Measurements from ENCODE around the gene MAD1L1.

Gene MAD1L1

GRCh38 chr7:2130096-2130375, 102.7 kb downstream of the MAD1L1 start:
- no peak for DNase-seq

DNA sequence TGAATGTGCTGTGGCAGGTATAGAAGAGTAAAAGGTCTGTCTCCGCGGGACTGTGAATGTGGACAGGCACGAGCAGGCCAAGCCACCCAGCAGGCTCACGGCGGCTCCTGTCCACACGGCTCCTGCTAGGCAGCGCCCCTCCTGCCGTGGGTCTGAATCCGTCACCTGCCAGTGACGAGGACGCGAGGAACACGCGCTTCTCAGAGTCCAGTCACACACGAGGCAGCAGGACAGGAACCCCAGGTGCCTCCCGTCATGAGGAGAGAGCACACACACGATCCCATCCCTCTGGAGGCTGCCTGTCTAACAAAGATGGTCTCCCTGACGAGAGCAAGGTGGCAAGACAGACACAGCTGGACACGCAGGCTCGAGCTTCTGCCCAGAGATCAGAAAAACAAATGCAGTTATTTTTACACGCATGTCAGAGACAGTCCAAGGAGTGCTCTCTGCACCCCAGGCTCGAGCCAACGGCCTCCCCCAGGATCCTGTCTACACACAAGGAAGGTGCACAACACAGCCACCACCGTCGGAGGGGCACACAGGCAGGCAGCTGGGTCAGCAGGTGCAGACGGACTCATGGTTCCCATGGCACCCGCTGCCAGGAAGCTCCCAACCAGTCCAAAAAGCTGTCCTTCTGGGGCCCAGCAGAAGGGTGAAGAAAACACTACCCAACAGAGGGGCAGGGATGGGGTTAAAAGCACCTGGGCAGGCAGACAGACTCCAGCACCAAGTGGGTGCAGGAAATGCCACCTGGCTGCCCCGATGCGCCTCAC, 103.2 kb downstream of the MAD1L1 start:
- DNase-seq: no peak

GRCh38 chr7:2128601-2129322, 104.0 kb downstream of the MAD1L1 start:
- no peak for DNase-seq

DNA sequence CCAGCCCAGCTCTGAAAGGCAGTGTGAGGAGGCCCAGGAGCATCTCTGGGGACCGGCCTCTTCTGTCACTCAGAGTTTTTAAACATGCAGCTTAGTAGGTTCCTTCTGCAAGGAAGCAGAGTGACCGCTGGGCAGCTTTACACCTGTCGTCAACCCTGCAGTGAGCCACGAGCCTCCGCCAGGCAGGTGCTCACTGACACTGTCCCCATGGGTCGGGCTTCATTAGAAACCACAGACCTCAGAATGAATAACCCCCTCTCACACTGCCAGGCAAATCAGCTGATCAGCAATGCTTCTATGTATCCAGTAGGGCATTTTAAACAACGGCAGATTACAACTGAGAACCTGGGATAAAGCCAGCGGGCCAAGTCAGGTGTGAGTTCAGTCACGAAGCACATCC, 106.1 kb downstream of the MAD1L1 start:
- DNase-seq: no peak

DNA sequence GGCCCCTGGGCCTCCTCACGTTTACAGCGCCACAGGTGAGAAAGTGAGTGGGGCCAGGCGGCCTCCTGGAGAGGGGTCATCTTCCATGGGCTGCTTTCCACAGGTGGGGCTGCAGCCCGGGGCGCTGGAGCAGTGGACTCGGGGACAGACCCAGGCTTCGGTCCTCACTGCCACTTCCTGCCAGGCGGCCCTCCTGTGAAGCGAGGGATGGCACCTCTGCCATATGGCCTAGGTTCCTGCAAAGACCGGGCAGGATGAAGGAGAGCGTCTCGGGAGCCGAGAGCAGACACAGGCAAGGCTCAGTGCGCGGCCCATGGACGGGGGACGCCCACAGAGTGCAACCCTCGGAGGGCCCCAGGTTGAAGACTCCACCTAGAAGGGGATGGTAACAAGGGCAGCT, 106.8 kb downstream of the MAD1L1 start:
- DNase-seq: no peak

GRCh38 chr7:2124604-2125345, 108.0 kb downstream of the MAD1L1 start:
- DNase-seq: no peak

- no peak for DNase-seq
These were observed 108.8 kb downstream of the MAD1L1 start for GRCh38 chr7:2123916-2124315.

DNA sequence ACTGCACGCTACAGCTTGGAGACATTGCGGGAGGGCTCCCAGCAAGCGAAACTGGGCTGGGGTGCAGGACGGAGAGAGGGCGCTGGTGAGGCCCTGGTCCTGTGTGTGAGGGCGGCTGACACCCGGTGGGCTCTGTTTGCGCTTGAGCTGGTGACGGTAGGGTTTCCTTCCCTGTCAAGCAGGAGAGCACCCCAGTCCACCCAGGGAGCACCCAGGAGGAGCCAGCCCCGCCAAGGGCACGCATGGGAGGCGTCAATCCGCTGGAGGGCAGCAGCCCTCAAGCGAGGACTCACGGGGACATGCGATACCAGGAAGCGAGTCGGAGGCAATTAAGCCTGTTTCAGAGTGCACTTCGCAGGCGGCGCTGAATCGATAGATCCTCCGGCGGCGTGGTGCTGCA, 109.4 kb downstream of the MAD1L1 start:
- no peak for DNase-seq

DNA sequence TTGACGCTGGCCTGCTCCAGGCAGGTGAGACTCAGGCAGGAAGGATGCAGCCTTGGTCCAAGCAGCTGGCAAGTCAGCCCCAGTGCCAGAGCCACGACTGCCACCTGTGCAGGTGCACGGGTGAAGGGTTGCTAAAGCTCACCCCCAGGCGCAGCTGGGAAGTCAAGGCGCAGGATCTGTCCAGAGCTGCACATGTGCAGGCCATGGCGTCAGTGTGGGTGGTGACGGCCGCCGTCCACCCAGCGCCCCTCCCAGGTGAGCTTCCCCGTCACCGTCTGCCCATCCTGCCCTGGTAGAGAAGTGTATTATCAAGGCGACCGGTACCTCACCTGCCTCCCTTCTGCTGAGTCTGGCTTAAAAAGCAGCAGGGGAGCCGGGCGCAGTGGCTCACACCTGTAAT, 110.1 kb downstream of the MAD1L1 start:
- no peak for DNase-seq

DNA sequence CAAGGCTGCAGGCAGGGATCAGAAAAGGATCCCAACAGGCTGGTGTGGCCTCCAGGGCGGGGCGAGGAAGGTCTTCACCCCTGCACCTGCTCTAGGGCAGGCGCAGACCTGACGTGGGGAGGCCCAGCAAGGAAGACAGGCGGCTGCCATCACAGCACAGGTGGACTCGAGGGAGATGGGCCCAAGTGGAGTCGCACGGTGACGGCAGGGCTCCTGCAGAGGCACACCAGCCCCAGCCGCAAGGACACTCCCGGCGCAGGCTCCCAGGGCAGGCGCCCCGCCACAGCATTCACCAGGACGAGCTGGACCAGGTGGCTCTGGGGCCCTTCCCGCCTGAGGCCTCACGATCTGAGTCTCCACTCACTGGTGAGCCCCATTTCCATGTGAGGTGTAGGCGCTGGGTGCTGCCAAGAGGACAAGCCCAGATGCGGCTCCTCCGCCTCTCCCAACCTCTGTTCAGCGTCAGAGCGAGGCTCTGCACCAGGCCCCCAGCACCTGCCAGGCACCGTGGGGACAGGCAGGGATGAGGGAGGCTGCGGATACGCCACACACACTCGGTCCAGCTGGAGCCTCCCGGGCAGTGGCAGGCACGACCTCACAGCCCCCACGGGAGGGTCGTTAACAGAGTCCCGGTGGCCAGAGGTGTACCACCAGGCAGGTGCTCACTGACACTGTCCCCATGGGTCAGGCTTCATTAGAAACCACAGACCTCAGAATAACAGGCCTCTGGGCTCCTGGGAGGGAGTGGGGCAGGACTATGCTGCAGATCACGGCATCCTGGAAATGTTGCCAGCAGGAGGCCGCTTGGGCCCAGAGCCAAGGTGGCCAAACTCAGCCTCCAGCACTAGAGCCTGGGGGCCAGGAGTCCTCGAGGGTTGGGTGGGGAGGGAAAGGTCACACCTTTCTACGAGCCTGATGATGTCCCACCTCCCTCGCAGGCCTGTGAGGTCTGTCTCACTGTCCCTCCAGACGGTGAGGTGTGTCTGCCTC, 111.6 kb downstream of the MAD1L1 start:
- no peak for DNase-seq

- peak; percentile 66 for DNase-seq
These were observed 112.5 kb downstream of the MAD1L1 start for GRCh38 chr7:2120251-2120660.

DNA sequence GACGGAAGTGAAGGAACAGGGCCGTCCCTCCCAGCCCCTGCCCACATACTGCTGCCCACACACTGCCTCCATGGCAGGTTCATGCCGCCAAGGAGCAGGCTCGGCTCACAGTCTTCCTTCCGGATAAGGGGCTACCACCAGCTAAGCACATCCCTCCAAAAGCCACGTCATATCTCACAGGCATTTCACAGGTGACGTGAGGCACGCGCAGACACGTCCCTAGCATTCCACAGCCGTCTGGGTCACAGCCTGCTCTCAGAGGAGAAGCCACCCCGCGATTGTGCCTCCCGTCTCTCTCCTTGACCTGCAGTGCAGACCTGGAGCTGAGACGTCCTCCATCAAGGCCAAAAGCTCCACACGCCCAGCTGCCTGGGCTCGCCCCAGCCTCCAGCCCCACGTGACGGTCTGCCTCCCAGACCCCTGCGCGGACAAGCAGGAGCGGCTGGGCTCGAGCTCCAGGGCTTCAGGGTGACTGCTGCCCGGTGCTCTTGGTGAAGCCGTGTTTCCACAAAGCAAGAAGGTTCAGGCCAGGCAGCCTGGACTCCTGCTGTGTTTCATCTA, 114.0 kb downstream of the MAD1L1 start:
- DNase-seq: no peak

DNA sequence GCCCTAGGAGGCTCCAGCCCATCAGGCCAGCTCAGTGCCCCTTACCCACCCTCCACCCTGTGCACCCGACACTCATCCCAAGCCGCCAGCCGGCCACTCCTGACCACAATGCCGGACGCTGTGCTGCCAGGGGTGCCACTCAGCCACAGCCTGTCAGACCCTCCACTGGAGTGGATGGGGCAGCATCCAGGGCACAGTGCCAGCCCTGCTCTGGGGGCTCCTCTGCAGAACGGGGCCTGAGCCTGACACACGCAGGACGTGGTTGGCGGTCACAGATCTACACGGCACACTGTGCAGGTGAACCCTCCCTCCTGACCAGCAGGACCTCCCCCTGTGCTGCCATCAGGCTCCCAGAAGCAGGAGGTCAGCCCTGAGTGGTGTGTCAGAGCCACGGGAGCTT, 114.7 kb downstream of the MAD1L1 start:
- no peak for DNase-seq

DNA sequence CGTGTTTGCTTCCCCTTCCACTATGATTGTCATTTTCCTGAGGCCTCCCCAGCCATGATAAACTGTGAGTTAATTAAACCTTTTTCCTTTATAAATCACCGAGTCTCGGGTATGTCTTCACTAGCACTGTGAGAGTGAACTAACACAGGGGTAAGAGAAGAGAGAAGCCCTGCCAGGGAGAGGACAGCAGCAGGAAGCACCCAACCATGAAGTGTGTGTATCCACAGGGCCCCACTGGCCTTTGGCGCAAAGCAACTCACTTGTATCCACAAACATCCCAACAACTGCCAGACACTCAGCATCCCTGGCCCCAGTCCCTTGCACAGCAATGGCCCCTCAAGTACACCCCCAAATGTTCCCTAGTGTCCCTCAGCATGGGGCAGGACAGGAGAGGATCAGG, 115.1 kb downstream of the MAD1L1 start:
- no peak for DNase-seq

DNA sequence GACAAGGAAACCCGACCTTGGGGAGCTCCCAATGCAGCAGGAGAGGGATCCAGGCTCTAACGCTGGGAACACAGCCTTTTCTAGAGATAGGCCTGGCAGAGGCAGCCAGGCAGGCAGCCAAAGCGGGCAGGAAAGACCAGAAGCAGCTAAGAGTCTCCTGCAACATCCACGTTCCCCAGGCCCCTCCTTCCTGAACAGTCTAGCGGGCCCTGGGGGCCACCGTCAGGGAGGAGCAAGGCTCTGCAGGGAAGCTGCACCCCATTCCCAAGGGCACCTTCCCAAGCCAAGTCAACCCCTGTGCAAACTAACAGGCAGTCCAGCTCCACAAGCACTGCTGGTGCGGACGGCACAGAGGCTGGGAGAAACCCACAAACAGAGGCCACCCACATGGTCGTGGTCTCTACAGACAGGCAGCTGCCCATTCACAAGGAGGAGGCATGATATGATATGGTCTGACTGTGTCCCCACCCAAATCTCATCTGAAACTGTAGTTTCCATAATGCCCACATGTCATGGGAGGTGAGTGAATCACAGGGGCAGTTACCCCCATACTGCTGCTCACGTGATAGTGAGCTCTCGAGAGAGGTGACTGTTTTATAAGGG, 115.7 kb downstream of the MAD1L1 start:
- DNase-seq: no peak

- DNase-seq: no peak
These were observed 116.3 kb downstream of the MAD1L1 start for GRCh38 chr7:2116448-2116810.

- no peak for DNase-seq
These were observed 116.8 kb downstream of the MAD1L1 start for GRCh38 chr7:2115760-2116447.

DNA sequence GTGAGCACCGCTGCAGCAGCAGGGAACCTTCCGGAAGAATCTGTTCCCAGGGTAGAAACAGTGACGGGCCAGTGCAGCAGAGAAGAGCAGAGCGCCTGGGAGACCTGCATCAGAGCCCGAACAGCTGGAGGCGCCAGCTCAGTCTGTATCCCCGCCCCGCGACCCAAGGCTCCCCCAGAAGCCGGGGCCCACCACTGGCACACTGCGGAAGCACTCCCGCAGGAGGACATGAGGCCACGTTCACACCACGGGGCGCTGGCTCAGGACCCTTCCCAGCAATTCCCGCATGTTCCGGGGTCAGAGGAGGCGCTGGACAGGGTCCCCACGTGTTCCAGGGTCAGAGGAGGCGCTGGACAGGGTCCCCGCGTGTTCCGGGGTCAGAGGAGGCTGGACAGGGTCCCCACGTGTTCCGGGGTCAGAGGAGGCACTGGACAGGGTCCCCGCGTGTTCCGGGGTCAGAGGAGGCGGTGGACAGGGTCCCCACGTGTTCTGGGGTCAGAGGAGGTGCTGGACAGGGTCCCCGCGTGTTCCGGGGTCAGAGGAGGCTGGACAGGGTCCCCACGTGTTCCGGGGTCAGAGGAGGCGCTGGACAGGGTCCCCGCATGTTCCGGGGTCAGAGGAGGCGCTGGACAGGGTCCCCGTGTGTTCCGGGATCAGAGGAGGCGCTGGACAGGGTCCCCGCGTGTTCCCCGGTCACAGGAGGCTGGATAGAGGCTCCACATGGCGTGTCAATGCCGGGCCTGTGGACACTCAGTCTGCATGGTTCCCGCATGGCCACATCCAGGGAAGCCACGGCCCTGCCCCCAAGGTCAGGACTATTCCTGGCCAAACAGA, 117.6 kb downstream of the MAD1L1 start:
- no peak for DNase-seq

GRCh38 chr7:2114052-2114451, 118.7 kb downstream of the MAD1L1 start:
- DNase-seq: no peak

Measured in CD4-positive, alpha-beta T cell treated with Interleukin-10 for 1 hour (primary cell).